ENCODE results near the gene STPG2.

- TF ChIP-seq CTCF (IDR thresholded peaks at IDR 0.05): no peak
- no peak for TF ChIP-seq REST (IDR thresholded peaks at IDR 0.05; ENCODE audit: insufficient read depth in 1 of 2, low read depth in 2 of 2, low read length in 1 of 2)
- TF ChIP-seq SIN3A (IDR thresholded peaks at IDR 0.05; ENCODE audit: borderline replicate concordance, insufficient read depth, low read depth, low read length): no peak
Measured at GRCh38 chr4:98098764-98099163, 44.5 kb downstream of the STPG2 start.

All from Panc1 (cell line).